OCI-LY3 (cell line): ENCODE data around the gene VAV3.
"Not testable (repeated sequence)": the region's sequence is repeated elsewhere in the genome, so short reads cannot be mapped to it uniquely, and the experiment has no call there.

Experiments used
- H2AFZ ChIP-seq: fragments of 200-600, 300-600 bp; shearing (Covaris generic); 2 replicates; pipeline ENCODE4 v1.6.0; 2014; ENCODE audit warnings: antibody characterized with exemption, low read depth, low read length
- H3K27ac ChIP-seq: fragments of 200-600, 300-600 bp; sonication (generic); 2 replicates; pipeline ENCODE4 v1.5.1; 2014; ENCODE audit warnings: mild to moderate bottlenecking, low read length, moderate library complexity, mixed read lengths
- H3K27me3 ChIP-seq: fragments of 200-600, 300-600 bp; sonication (generic); 2 replicates; pipeline ENCODE4 v1.6.1; 2014; ENCODE audit warnings: low read depth, low read length, mixed read lengths
- H3K36me3 ChIP-seq: fragments of 200-600, 300-600 bp; sonication (generic); replicated peaks from 2 replicates; pipeline ENCODE3; 2014; ENCODE audit warnings: low read depth, low read length, mixed read lengths
- H3K4me1 ChIP-seq: fragments of 300-600, 200-600 bp; sonication (generic); 2 replicates; pipeline ENCODE4 v1.6.1; 2014; ENCODE audit warnings: low read length, mixed read lengths
- H3K4me2 ChIP-seq: fragments of 200-600, 300-600 bp; sonication (generic); 2 replicates; pipeline ENCODE4 v1.6.1; 2014; ENCODE audit warnings: low read length, mixed read lengths
- H3K4me3 ChIP-seq: fragments of 300-600, 200-600 bp; sonication (generic); 2 replicates; pipeline ENCODE4 v1.5.1; 2014; ENCODE audit warnings: antibody characterized with exemption, mild to moderate bottlenecking, low read length, moderate library complexity
- H3K79me2 ChIP-seq: fragments of 300-600, 200-600 bp; shearing (Covaris generic); 2 replicates; pipeline ENCODE4 v1.6.1; 2014; ENCODE audit warnings: mild to moderate bottlenecking, low read length, mixed read lengths
- H3K9ac ChIP-seq: fragments of 300-600, 200-600 bp; shearing (Covaris generic); 2 replicates; pipeline ENCODE4 v1.6.0; 2014; ENCODE audit warnings: mild to moderate bottlenecking, low read length, moderate library complexity
- H3K9me3 ChIP-seq: fragments of 200-600, 300-600 bp; shearing (Covaris generic); 2 replicates; pipeline ENCODE4 v1.6.1; 2014; ENCODE audit warnings: low read length, mixed read lengths; ENCODE audit not compliant: insufficient read depth
- H4K20me1 ChIP-seq: fragments of 200-600, 300-600 bp; sonication (generic); 2 replicates; pipeline ENCODE4 v1.6.1; 2016; ENCODE audit warnings: low read length, mixed read lengths; ENCODE audit not compliant: insufficient read depth
- EZH2phosphoT487 ChIP-seq: fragments of 200-600 bp; shearing (Covaris generic); IDR thresholded peaks from 2 replicates; pipeline ENCODE4 v1.6.1; 2018; ENCODE audit warnings: antibody characterized with exemption, mixed run types, low read depth
- TF ChIP-seq, protein P1 (sequence below): fragments of 200-600, 300-600 bp; sonication (generic); IDR thresholded peaks from 2 replicates; pipeline ENCODE4 v1.5.1; 2014; ENCODE audit warnings: antibody characterized with exemption, low read length, low read depth

VAV3 gene

GRCh38 chr1:107653005-107653404 is 312.0 kb downstream of the VAV3 start:
- Histone ChIP-seq H2AFZ (no peak overlapping the region), H3K4me1 (no peaks in the 10 kb centered on the region), H4K20me1 (no peaks in the 10 kb centered on the region), H3K9ac (no peak overlapping the region), H3K27me3 (no peaks in the 10 kb centered on the region), H3K36me3 (no peaks in the 10 kb centered on the region), H3K4me3 (no peak overlapping the region), H3K4me2 (no peak overlapping the region), H3K27ac (no peak overlapping the region), H3K9me3 (no peaks in the 10 kb centered on the region), H3K79me2 (no peaks in the 10 kb centered on the region)
- TF ChIP-seq, protein P1, sequence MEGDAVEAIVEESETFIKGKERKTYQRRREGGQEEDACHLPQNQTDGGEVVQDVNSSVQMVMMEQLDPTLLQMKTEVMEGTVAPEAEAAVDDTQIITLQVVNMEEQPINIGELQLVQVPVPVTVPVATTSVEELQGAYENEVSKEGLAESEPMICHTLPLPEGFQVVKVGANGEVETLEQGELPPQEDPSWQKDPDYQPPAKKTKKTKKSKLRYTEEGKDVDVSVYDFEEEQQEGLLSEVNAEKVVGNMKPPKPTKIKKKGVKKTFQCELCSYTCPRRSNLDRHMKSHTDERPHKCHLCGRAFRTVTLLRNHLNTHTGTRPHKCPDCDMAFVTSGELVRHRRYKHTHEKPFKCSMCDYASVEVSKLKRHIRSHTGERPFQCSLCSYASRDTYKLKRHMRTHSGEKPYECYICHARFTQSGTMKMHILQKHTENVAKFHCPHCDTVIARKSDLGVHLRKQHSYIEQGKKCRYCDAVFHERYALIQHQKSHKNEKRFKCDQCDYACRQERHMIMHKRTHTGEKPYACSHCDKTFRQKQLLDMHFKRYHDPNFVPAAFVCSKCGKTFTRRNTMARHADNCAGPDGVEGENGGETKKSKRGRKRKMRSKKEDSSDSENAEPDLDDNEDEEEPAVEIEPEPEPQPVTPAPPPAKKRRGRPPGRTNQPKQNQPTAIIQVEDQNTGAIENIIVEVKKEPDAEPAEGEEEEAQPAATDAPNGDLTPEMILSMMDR: no peak
- TF ChIP-seq EZH2phosphoT487: no peak

DNA sequence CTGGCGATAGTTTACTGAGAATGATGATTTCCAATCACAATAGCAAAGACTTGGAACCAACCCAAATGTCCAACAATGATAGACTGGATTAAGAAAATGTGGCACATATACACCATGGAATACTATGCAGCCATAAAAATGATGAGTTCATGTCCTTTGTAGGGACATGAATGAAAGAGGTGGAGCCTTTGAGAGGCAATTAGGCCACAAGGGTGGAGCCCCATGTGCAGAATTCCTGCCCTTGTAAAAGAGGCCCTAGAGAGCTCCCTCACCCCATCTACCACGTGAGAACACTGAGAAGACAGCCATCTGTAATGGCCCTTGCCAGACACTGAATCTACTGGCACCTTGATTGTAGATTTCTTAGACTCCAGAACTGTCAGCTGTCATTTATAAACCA is 314.2 kb downstream of the VAV3 start:
- not testable (repeated sequence) for H3K4me3 ChIP-seq, H3K79me2 ChIP-seq, H3K27ac ChIP-seq, H3K36me3 ChIP-seq, H3K4me2 ChIP-seq, H3K9me3 ChIP-seq, H3K9ac ChIP-seq, H3K27me3 ChIP-seq, H3K4me1 ChIP-seq, H4K20me1 ChIP-seq, H2AFZ ChIP-seq

DNA sequence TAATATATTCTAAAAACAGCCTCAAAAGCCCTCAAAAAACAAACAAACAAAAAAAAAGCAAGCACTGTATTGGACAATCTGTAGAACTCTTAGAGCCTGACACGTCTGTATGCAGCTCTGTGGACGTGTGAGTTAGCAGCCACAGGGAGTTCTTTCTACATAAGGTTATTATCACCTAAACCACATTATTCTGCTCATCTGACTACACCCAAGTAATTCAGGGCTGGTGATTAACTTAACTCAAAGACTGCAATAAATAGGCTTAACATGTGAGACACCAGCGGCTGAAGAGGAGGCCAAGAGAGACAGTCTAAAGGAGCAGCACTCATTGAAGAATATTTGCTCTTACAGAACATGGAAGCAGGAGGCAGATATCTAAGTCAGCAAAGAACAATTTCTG is 316.0 kb downstream of the VAV3 start:
- no peaks in the 10 kb centered on the region for H3K9me3 ChIP-seq
- no peak overlapping the region for H3K4me3 ChIP-seq
- H3K4me2 ChIP-seq: no peak overlapping the region
- no peaks in the 10 kb centered on the region for H3K36me3 ChIP-seq
- no peaks in the 10 kb centered on the region for H3K79me2 ChIP-seq
- no peak overlapping the region for H3K9ac ChIP-seq
- no peaks in the 10 kb centered on the region for H4K20me1 ChIP-seq
- no peaks in the 10 kb centered on the region for H3K4me1 ChIP-seq
- TF ChIP-seq, protein P1: no peak
- TF ChIP-seq EZH2phosphoT487: no peak
- no peak overlapping the region for H3K27ac ChIP-seq
- H2AFZ ChIP-seq: no peak overlapping the region
- H3K27me3 ChIP-seq: no peaks in the 10 kb centered on the region

- no peaks in the 10 kb centered on the region for H3K79me2 ChIP-seq
- no peaks in the 10 kb centered on the region for H3K27me3 ChIP-seq
- H3K27ac ChIP-seq: no peak overlapping the region
- no peaks in the 10 kb centered on the region for H3K36me3 ChIP-seq
- H3K4me3 ChIP-seq: no peak overlapping the region
- no peaks in the 10 kb centered on the region for H4K20me1 ChIP-seq
- TF ChIP-seq, protein P1: no peak
- TF ChIP-seq EZH2phosphoT487: no peak
- H2AFZ ChIP-seq: no peak overlapping the region
- no peak overlapping the region for H3K9ac ChIP-seq
- H3K4me1 ChIP-seq: no peaks in the 10 kb centered on the region
- no peaks in the 10 kb centered on the region for H3K9me3 ChIP-seq
- H3K4me2 ChIP-seq: no peak overlapping the region
Observed at GRCh38 chr1:107648071-107648470, 316.9 kb downstream of the VAV3 start.

- H3K79me2 ChIP-seq: no peaks in the 10 kb centered on the region
- no peaks in the 10 kb centered on the region for H4K20me1 ChIP-seq
- no peak overlapping the region for H3K4me2 ChIP-seq
- no peak overlapping the region for H2AFZ ChIP-seq
- H3K4me3 ChIP-seq: no peak overlapping the region
- no peak overlapping the region for H3K27ac ChIP-seq
- no peaks in the 10 kb centered on the region for H3K27me3 ChIP-seq
- H3K36me3 ChIP-seq: no peaks in the 10 kb centered on the region
- no peak overlapping the region for H3K9ac ChIP-seq
- H3K9me3 ChIP-seq: no peaks in the 10 kb centered on the region
- no peaks in the 10 kb centered on the region for H3K4me1 ChIP-seq
- TF ChIP-seq EZH2phosphoT487: no peak
- TF ChIP-seq, protein P1: no peak
Observed at GRCh38 chr1:107647012-107647411, 318.0 kb downstream of the VAV3 start.
